Endothelial cell of umbilical vein (primary cell): ENCODE results near the gene ZG16B. TPM values are rescaled to one million over a fixed set of nuclear protein-coding genes. Genes with fewer than 3 reads are reported as not detected.

ENCODE experiments used
- BruUV-seq: library from RNA; stranded (reverse); fragments of 400-500 nt; replicated peaks from 2 replicates; lab custom pipeline; 2021; lab: Mats Ljungman, UMichigan
- CTCF ChIA-PET: fragments of 300-600, 350-600 bp; sonication (Branson Sonifier 250); formaldehyde crosslinking; loops from one replicate; lab custom pipeline; 2021; ENCODE audit warnings: antibody characterized with exemption, inconsistent platforms; lab: Charles Lee
- POLR2A ChIA-PET: fragments of 300-600, 350-600 bp; sonication (Branson Sonifier 250); formaldehyde crosslinking; loops from one replicate; lab custom pipeline; 2021; ENCODE audit warnings: antibody characterized with exemption, inconsistent platforms; lab: Charles Lee
- DNase-seq: peaks from one replicate; pipeline ENCODE4 v3.0.0-alpha.2; 2011; ENCODE audit warnings: low read depth, low spot score
- FAIRE-seq: peaks from 2 replicates; lab custom pipeline; 2011; peaks lifted over from hg19 to GRCh38; lab: Jason Lieb, UNC
- H2AFZ ChIP-seq: 2 replicates; pipeline ENCODE4 v1.6.0; 2012; ENCODE audit warnings: low read depth, low read length, control low read depth, inconsistent platforms
- H3K27ac ChIP-seq: 2 replicates; pipeline ENCODE4 v1.5.1; 2011; ENCODE audit warnings: low read depth, mild to moderate bottlenecking, control low read depth, low read length, moderate library complexity; ENCODE audit not compliant: insufficient read depth
- H3K27me3 ChIP-seq, 2 experiments: 2 replicates each; pipeline versions ENCODE4 v1.6.0 to v1.6.1; 2011; ENCODE audit warnings: low read length in 2 of 2, mixed read lengths in 1 of 2; ENCODE audit not compliant: control insufficient read depth in 2 of 2, insufficient read depth in 2 of 2
- H3K36me3 ChIP-seq, 2 experiments: 2 replicates in 1 of 2; 3 replicates in 1 of 2; pipeline ENCODE4 v1.5.1; 2011; ENCODE audit warnings: low read length in 2 of 2, mild to moderate bottlenecking in 1 of 2, moderate library complexity in 1 of 2; ENCODE audit not compliant: control insufficient read depth in 2 of 2, insufficient read depth in 2 of 2; ENCODE audit errors: extremely low read depth in 1 of 2
- H3K4me1 ChIP-seq: 3 replicates; pipeline ENCODE4 v1.5.1; 2011; ENCODE audit warnings: mild to moderate bottlenecking, low read length; ENCODE audit not compliant: control insufficient read depth, insufficient read depth; ENCODE audit errors: extremely low read depth
- H3K4me2 ChIP-seq: 2 replicates; pipeline ENCODE4 v1.6.1; 2011; ENCODE audit warnings: low read length, control low read depth, mixed read lengths; ENCODE audit not compliant: insufficient read depth
- H3K4me3 ChIP-seq, 3 experiments: fragments of 200-600 bp in 1 of 3; sonication (generic), shearing (Covaris generic) in 1 of 3; replicated peaks in 1 of 3; 2 replicates each; pipeline ENCODE4 v1.5.1; 2011 to 2016; ENCODE audit warnings: control low read depth in 3 of 3, low read length in 3 of 3, mild to moderate bottlenecking in 2 of 3, inconsistent platforms in 1 of 3, low read depth in 1 of 3, moderate library complexity in 1 of 3; ENCODE audit not compliant: insufficient read depth in 1 of 3
- H3K79me2 ChIP-seq: 2 replicates; pipeline ENCODE4 v1.6.0; 2012; ENCODE audit warnings: low read length, inconsistent platforms; ENCODE audit not compliant: control insufficient read depth, insufficient read depth
- H3K9ac ChIP-seq: replicated peaks from 2 replicates; pipeline ENCODE3; 2011; ENCODE audit warnings: low read length, control low read depth; ENCODE audit not compliant: insufficient read depth; ENCODE audit errors: extremely low read depth
- H3K9me1 ChIP-seq: replicated peaks from 3 replicates; pipeline ENCODE4 v1.6.0; 2011; ENCODE audit warnings: mild to moderate bottlenecking, low read length; ENCODE audit not compliant: control insufficient read depth, insufficient read depth; ENCODE audit errors: extremely low read depth
- H3K9me3 ChIP-seq: replicated peaks from 2 replicates; pipeline ENCODE4 v1.5.1; 2012; ENCODE audit warnings: low read length, inconsistent platforms; ENCODE audit not compliant: control insufficient read depth, insufficient read depth
- H4K20me1 ChIP-seq: replicated peaks from 2 replicates; pipeline ENCODE3; 2011; ENCODE audit warnings: mild to moderate bottlenecking, low read length; ENCODE audit not compliant: control insufficient read depth, insufficient read depth; ENCODE audit errors: extremely low read depth
- CTCF ChIP-seq, 2 donors: IDR thresholded peaks; 1 replicate in 1 of 2; 2 replicates in 1 of 2; pipeline ENCODE4 v1.5.1; 2011; ENCODE audit warnings: low read length in 2 of 2, mild to moderate bottlenecking in 2 of 2, moderate library complexity in 2 of 2, control low read depth in 1 of 2, inconsistent platforms in 1 of 2, low read depth in 1 of 2; ENCODE audit not compliant: insufficient read depth in 1 of 2; ENCODE audit errors: extremely low read depth in 1 of 2
- EZH2 ChIP-seq: IDR thresholded peaks from 2 replicates; pipeline ENCODE4 v1.6.1; 2012; ENCODE audit warnings: borderline replicate concordance, low read depth, mild to moderate bottlenecking, moderate library complexity, low read length, inconsistent platforms; ENCODE audit not compliant: severe bottlenecking
- FOS ChIP-seq: IDR thresholded peaks from 2 replicates; pipeline ENCODE4 v1.6.1; 2011; ENCODE audit warnings: mild to moderate bottlenecking, low read length, moderate library complexity, borderline replicate concordance; ENCODE audit not compliant: insufficient read depth
- GATA2 ChIP-seq: IDR thresholded peaks from 2 replicates; pipeline ENCODE4 v1.7.0; 2011; ENCODE audit warnings: low read depth, mild to moderate bottlenecking, moderate library complexity, mixed read lengths, low read length; ENCODE audit not compliant: insufficient read length, insufficient read depth
- JUN ChIP-seq: IDR thresholded peaks from 2 replicates; pipeline ENCODE4 v1.6.1; 2011; ENCODE audit warnings: borderline replicate concordance, low read depth; ENCODE audit not compliant: insufficient read length, insufficient read depth
- MAX ChIP-seq: IDR thresholded peaks from 2 replicates; pipeline ENCODE4 v1.6.1; 2011; ENCODE audit not compliant: insufficient read depth, insufficient read length
- MYC ChIP-seq: IDR thresholded peaks from one replicate; pipeline ENCODE4 v1.6.1; 2011; ENCODE audit warnings: mild to moderate bottlenecking, low read depth, low read length
- POLR2A ChIP-seq: IDR thresholded peaks from 2 replicates; pipeline ENCODE4 v1.6.1; 2012; ENCODE audit warnings: low read depth, mild to moderate bottlenecking, control low read depth, low read length
- POLR2AphosphoS5 ChIP-seq: IDR thresholded peaks from 2 replicates; pipeline ENCODE4 v1.6.1; 2012; ENCODE audit warnings: low read depth, mild to moderate bottlenecking, control low read depth, low read length, moderate library complexity; ENCODE audit not compliant: insufficient read depth
- dilution Hi-C: fragments of 300-500 bp; cut with MboI; formaldehyde crosslinking; loops from one replicate; pipeline ENCODE4 v1.15.0; 2019; ENCODE audit warnings: low sequenced_read_pairs; ENCODE audit not compliant: extremely low pct_ligation_motif_present
- intact Hi-C: fragments of 100-400 bp; cut with micrococcal nuclease; formaldehyde crosslinking; loops from one replicate; pipeline ENCODE4 v1.10.0; 2022
- polyA plus RNA-seq, 4 experiments: library from polyadenylated mRNA; depleted of rRNA in 3 of 4; stranded (reverse) in 3 of 4; unstranded in 1 of 4; fragments of >200 nt; gene quantifications; 2 replicates each; pipeline versions ENCODE4 v1.2.1 to v1.2.3, GENCODE V29; 2011 to 2012; ENCODE audit warnings: missing spikeins in 1 of 4
- total RNA-seq: library from RNA; stranded (reverse); gene quantifications from 2 replicates; pipeline ENCODE4 v1.2.3, GENCODE V29; 2021

ZG16B gene
- total and polyA plus RNA-seq, 2 donors (not counting 3 experiments of a cell fraction or from before 2014, with no cell fraction given), result 0.22 TPM; not detected in 1

GRCh38 chr16:2827374-2827791 is 2.7 kb upstream of the ZG16B start:
- CTCF ChIA-PET, result interaction anchor here (1.4 kb wide), 1 partner anchor 11 kb away, joined by 8 read pairs; no protein-coding TSS in a partner anchor
- Histone ChIP-seq H3K9me3 (no peaks in the 10 kb centered on the region), H3K27ac (no peak overlapping the region), H3K4me2 (no peak overlapping the region), H2AFZ (no peak overlapping the region), H3K79me2 (no peaks in the 10 kb centered on the region), H3K36me3 (no peaks in the 10 kb centered on the region), H3K4me3 (no peak overlapping the region), H3K27me3 (no peaks in the 10 kb centered on the region), H3K9ac (no peak overlapping the region), H4K20me1 (no peaks in the 10 kb centered on the region), H3K9me1 (no peaks in the 10 kb centered on the region), H3K4me1 (peaks cover 2% of the 10 kb centered on the region)
- FAIRE-seq (no peak), DNase-seq (no peak)
- dilution Hi-C loops (no loop called here), intact Hi-C loops (no loop called here)
- no TSS peak for BruUV-seq
- TF ChIP-seq CTCF (IDR thresholded peaks at IDR 0.05; ENCODE audit: extremely low read depth in 1 of 2, insufficient read depth in 1 of 2, low read depth in 1 of 2, low read length in 2 of 2) (no peak), POLR2AphosphoS5 (no peak), JUN (no peak), GATA2 (no peak), MAX (no peak), POLR2A (no peak), FOS (no peak), MYC (no peak), EZH2 (no peak)
- POLR2A ChIA-PET, result no interaction called here
